Measurements from ENCODE around the gene SLC39A5.
"Not testable (repeated sequence)": the region's sequence is repeated elsewhere in the genome, so short reads cannot be mapped to it uniquely, and the experiment has no call there.

SLC39A5 gene

DNA sequence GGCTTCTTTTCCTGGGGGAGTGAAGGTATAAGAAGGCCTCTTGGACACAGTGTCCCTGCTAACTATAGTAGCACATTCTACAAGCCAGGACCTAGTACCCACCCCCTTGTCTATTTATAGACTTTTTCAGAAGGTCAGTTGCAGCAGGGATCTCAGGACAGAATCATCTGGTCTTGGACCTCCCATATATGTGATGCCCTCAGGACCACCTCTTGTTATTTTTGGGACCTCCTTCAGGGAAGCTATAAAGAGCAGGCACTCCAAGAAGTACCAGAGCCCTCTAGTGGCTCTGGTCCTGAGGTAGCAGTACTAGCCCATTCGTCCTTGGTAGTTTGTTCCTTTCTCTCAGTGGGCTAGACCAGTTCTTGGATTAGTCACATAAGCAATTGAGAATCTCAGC is 41.2 kb downstream of the SLC39A5 start:
- H3K27ac ChIP-seq, result no peak overlapping the region; the same call in 1 of the 2 replicates
- peaks cover 20% of the 10 kb centered on the region; the same call in 1 of the 2 replicates for H3K36me3 ChIP-seq (ENCODE audit: insufficient read depth)

GRCh38 chr12:56272468-56272867 is 42.6 kb downstream of the SLC39A5 start:
- not testable (repeated sequence) for H4K20me1 ChIP-seq (ENCODE audit: insufficient read depth); H3K4me1 ChIP-seq (ENCODE audit: low read depth, poor library complexity, severe bottlenecking); H2AFZ ChIP-seq (ENCODE audit: low read depth); H3K4me3 ChIP-seq (IDR thresholded peaks at IDR 0.05; ENCODE audit: insufficient read depth, low read depth, low read length); H3K4me2 ChIP-seq; H3K79me2 ChIP-seq (ENCODE audit: insufficient read depth, low read depth); H3K27ac ChIP-seq; H3K27me3 ChIP-seq (ENCODE audit: insufficient read depth, low read depth); H3K9ac ChIP-seq
- peaks cover 20% of the 10 kb centered on the region; the same call in 1 of the 2 replicates for H3K36me3 ChIP-seq (ENCODE audit: insufficient read depth)

More for the DNA sequence above, 41.2 kb downstream of the SLC39A5 start:
- no peaks in the 10 kb centered on the region for H3K79me2 ChIP-seq (ENCODE audit: insufficient read depth, low read depth)
- H3K27me3 ChIP-seq (ENCODE audit: insufficient read depth, low read depth), result no peaks in the 10 kb centered on the region
- H3K9ac ChIP-seq, result no peak overlapping the region
- no peak overlapping the region for H3K4me3 ChIP-seq (IDR thresholded peaks at IDR 0.05; ENCODE audit: insufficient read depth, low read depth, low read length)
- no peaks in the 10 kb centered on the region for H4K20me1 ChIP-seq (ENCODE audit: insufficient read depth)
- no peak overlapping the region for H3K4me2 ChIP-seq
- H3K4me1 ChIP-seq (ENCODE audit: low read depth, poor library complexity, severe bottlenecking), result peaks cover 7% of the 10 kb centered on the region
- no peak overlapping the region for H2AFZ ChIP-seq (ENCODE audit: low read depth)
- TF ChIP-seq, protein P1, sequence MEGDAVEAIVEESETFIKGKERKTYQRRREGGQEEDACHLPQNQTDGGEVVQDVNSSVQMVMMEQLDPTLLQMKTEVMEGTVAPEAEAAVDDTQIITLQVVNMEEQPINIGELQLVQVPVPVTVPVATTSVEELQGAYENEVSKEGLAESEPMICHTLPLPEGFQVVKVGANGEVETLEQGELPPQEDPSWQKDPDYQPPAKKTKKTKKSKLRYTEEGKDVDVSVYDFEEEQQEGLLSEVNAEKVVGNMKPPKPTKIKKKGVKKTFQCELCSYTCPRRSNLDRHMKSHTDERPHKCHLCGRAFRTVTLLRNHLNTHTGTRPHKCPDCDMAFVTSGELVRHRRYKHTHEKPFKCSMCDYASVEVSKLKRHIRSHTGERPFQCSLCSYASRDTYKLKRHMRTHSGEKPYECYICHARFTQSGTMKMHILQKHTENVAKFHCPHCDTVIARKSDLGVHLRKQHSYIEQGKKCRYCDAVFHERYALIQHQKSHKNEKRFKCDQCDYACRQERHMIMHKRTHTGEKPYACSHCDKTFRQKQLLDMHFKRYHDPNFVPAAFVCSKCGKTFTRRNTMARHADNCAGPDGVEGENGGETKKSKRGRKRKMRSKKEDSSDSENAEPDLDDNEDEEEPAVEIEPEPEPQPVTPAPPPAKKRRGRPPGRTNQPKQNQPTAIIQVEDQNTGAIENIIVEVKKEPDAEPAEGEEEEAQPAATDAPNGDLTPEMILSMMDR (conservative IDR thresholded peaks at IDR 0.05; ENCODE audit: low read depth, low read length), result peak; percentile 76

DNA sequence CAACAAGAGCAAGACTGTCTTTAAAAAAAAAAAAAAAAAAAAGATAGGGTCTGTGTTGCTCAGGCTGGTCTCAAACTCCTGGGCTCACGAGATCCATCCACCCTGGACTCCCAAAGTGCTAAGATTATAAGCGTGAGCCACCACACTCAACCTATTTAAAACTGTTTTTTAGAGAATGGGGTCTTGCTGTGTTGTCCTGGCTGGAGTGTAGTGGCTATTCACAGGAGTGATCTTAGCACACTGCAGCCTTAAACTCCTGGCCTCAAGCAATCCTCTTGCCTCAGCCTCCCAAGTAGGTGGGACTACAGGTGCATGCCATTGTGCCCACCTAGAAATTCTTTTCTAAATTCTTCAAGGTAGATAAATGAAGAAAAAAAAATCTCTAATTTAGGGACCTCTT is 44.4 kb downstream of the SLC39A5 start:
- Histone ChIP-seq H4K20me1 (ENCODE audit: insufficient read depth) (no peaks in the 10 kb centered on the region), H3K4me1 (ENCODE audit: low read depth, poor library complexity, severe bottlenecking) (no peaks in the 10 kb centered on the region), H3K4me3 (IDR thresholded peaks at IDR 0.05; ENCODE audit: insufficient read depth, low read depth, low read length) (no peak overlapping the region), H3K4me2 (no peak overlapping the region), H3K9ac (no peak overlapping the region), H2AFZ (ENCODE audit: low read depth) (no peak overlapping the region), H3K36me3 (ENCODE audit: insufficient read depth) (peaks cover 36% of the 10 kb centered on the region; the same call in 1 of the 2 replicates), H3K27ac (no peak overlapping the region), H3K27me3 (ENCODE audit: insufficient read depth, low read depth) (no peaks in the 10 kb centered on the region), H3K79me2 (ENCODE audit: insufficient read depth, low read depth) (peaks cover 5% of the 10 kb centered on the region; the same call in 1 of the 2 replicates)
- TF ChIP-seq, protein P1 (conservative IDR thresholded peaks at IDR 0.05; ENCODE audit: low read depth, low read length), result no peak

- Histone ChIP-seq H3K4me1 (ENCODE audit: low read depth, poor library complexity, severe bottlenecking) (no peaks in the 10 kb centered on the region), H2AFZ (ENCODE audit: low read depth) (no peak overlapping the region), H3K4me2 (no peak overlapping the region), H3K4me3 (IDR thresholded peaks at IDR 0.05; ENCODE audit: insufficient read depth, low read depth, low read length) (no peak overlapping the region), H3K27ac (no peak overlapping the region), H4K20me1 (ENCODE audit: insufficient read depth) (no peaks in the 10 kb centered on the region), H3K27me3 (ENCODE audit: insufficient read depth, low read depth) (no peaks in the 10 kb centered on the region), H3K36me3 (ENCODE audit: insufficient read depth) (peaks cover 55% of the 10 kb centered on the region; the same call in 1 of the 2 replicates), H3K9ac (no peak overlapping the region), H3K79me2 (ENCODE audit: insufficient read depth, low read depth) (peaks cover 5% of the 10 kb centered on the region; the same call in 1 of the 2 replicates)
- TF ChIP-seq, protein P1 (conservative IDR thresholded peaks at IDR 0.05; ENCODE audit: low read depth, low read length), result no peak
Observed at GRCh38 chr12:56278905-56279304, 49.1 kb downstream of the SLC39A5 start.

DNA sequence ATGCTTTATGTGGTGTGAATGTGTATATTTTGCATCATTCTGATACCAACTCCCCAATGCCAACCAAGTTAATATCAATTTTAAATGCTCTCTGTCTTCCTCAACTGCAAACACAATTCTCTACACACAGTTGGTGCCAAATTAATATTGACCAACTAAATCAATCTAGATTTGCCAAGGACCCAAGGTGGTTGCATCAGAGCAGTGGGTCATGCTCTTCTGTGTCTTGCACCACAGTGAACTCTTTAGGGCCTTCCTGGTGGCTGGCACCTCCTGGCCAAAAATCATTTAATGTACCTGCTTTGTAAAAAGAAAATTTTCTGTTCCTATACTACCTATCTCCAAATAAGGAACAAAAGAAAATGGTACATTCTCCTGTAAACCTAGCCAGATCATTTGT is 51.0 kb downstream of the SLC39A5 start:
- Histone ChIP-seq H3K4me1 (ENCODE audit: low read depth, poor library complexity, severe bottlenecking) (no peaks in the 10 kb centered on the region), H3K27ac (no peak overlapping the region), H3K27me3 (ENCODE audit: insufficient read depth, low read depth) (no peaks in the 10 kb centered on the region), H3K4me2 (no peak overlapping the region), H4K20me1 (ENCODE audit: insufficient read depth) (no peaks in the 10 kb centered on the region), H3K9ac (no peak overlapping the region), H2AFZ (ENCODE audit: low read depth) (no peak overlapping the region), H3K4me3 (IDR thresholded peaks at IDR 0.05; ENCODE audit: insufficient read depth, low read depth, low read length) (no peak overlapping the region), H3K79me2 (ENCODE audit: insufficient read depth, low read depth) (peaks cover 12% of the 10 kb centered on the region; the same call in 1 of the 2 replicates), H3K36me3 (ENCODE audit: insufficient read depth) (peaks cover 51% of the 10 kb centered on the region; the same call in 1 of the 2 replicates)
- TF ChIP-seq, protein P1 (conservative IDR thresholded peaks at IDR 0.05; ENCODE audit: low read depth, low read length), result no peak
